IPS DF 6.9 (cell line): ENCODE measurements around the gene SIRPB2.

Experiments
- DNase-seq: peaks from one replicate; pipeline ENCODE4 v3.0.0-alpha.2; 2013; ENCODE audit warnings: low read depth, low spot score
- H3K27ac ChIP-seq: one replicate; pipeline ENCODE4 v1.5.1; 2013; ENCODE audit warnings: low read length, control low read depth
- H3K27me3 ChIP-seq: 2 replicates; pipeline ENCODE4 v1.6.1; 2013; ENCODE audit warnings: mild to moderate bottlenecking, low read length; ENCODE audit not compliant: control insufficient read depth, insufficient read depth
- H3K36me3 ChIP-seq: 2 replicates; pipeline ENCODE4 v1.6.1; 2013; ENCODE audit warnings: low read length; ENCODE audit not compliant: control insufficient read depth, insufficient read depth
- H3K4me1 ChIP-seq: 2 replicates; pipeline ENCODE4 v1.6.1; 2013; ENCODE audit warnings: low read length; ENCODE audit not compliant: control insufficient read depth, insufficient read depth
- H3K4me3 ChIP-seq: 2 replicates; pipeline ENCODE4 v1.5.1; 2013; ENCODE audit warnings: mild to moderate bottlenecking, low read length
- H3K9me3 ChIP-seq: 2 replicates; pipeline ENCODE4 v1.6.1; 2013; ENCODE audit warnings: low read length, inconsistent platforms; ENCODE audit not compliant: control insufficient read depth, insufficient read depth
- WGBS: extraction: QIAGEN DNeasy Blood & Tissue Kit; methylation state at CpG from one replicate; pipeline ENCODE4 v1.1.7; 2013; ENCODE audit warnings: mixed read lengths, missing lambda C conversion rate; ENCODE audit not compliant: insufficient read length, insufficient coverage; 5-methylcytosine and 5-hydroxymethylcytosine counted together

Gene SIRPB2

DNA sequence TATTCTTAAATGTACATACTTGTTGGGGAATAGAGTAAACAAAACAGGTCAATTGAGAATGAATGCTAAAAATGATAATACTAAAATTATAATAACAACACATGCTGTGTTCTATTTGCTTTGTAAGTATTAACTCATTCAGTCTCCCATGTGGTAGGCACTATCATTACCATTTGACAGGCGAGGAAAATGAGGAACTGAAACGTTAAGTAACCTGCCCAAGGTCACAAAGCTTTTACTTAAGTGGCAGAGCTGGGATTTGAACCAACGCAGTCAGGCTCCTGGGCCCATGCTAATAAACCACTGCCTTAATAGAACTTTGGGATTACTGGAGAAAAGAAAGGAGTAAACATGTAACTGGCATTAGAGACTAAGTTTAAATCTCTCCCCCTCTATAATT lies 28.4 kb downstream of the SIRPB2 start:
- no CpG with 5 or more reads among the region's 3 CpGs for WGBS
- Histone ChIP-seq H3K27me3 (no peaks in the 10 kb centered on the region), H3K4me3 (no peak overlapping the region), H3K9me3 (no peaks in the 10 kb centered on the region), H3K27ac (no peak overlapping the region), H3K4me1 (peaks cover 4% of the 10 kb centered on the region), H3K36me3 (peaks cover 2% of the 10 kb centered on the region; the same call in 1 of the 2 replicates)
- DNase-seq, result no peak

GRCh38 chr20:1462001-1462400 lies 29.2 kb downstream of the SIRPB2 start:
- no peak overlapping the region for H3K27ac ChIP-seq
- no peaks in the 10 kb centered on the region for H3K27me3 ChIP-seq
- DNase-seq, result no peak
- peaks cover under 1% of the 10 kb centered on the region; the same call in 1 of the 2 replicates for H3K4me1 ChIP-seq
- no peak overlapping the region for H3K4me3 ChIP-seq
- H3K36me3 ChIP-seq, result peaks cover 2% of the 10 kb centered on the region; the same call in 1 of the 2 replicates
- no peaks in the 10 kb centered on the region for H3K9me3 ChIP-seq
- WGBS, result no CpG with 5 or more reads among the region's 3 CpGs

DNA sequence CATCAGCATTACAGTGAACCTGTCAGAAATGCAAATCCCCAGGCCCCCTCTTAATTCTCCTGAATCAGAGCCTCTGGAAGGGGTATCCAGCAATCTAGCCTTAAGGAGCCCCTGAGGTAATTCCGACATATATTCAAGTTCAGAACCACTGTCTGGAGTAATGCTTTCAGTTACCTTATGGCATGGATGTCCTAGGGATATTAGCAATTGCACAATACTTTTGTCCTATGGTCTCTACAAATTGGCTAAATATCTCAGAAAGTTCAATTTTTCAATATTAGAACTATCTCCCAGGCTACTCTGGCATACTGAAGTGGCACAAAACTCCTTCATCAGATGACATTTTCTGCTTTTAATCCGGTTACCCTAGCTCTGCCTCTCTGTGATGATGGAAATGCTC lies 30.9 kb downstream of the SIRPB2 start:
- no peak for DNase-seq
- no peaks in the 10 kb centered on the region for H3K27me3 ChIP-seq
- H3K4me3 ChIP-seq, result no peak overlapping the region
- peaks cover 2% of the 10 kb centered on the region; the same call in 1 of the 2 replicates for H3K36me3 ChIP-seq
- no peak overlapping the region for H3K27ac ChIP-seq
- H3K4me1 ChIP-seq, result no peaks in the 10 kb centered on the region
- H3K9me3 ChIP-seq, result no peaks in the 10 kb centered on the region
- WGBS, result no CpG with 5 or more reads among the region's 2 CpGs

GRCh38 chr20:1457992-1458391 lies 33.2 kb downstream of the SIRPB2 start:
- no peak for DNase-seq
- Histone ChIP-seq H3K27ac (no peak overlapping the region), H3K4me1 (no peaks in the 10 kb centered on the region), H3K4me3 (no peak overlapping the region), H3K27me3 (no peaks in the 10 kb centered on the region), H3K9me3 (no peaks in the 10 kb centered on the region), H3K36me3 (peaks cover 16% of the 10 kb centered on the region; the same call in 1 of the 2 replicates)
- no CpG with 5 or more reads among the region's 2 CpGs for WGBS

DNA sequence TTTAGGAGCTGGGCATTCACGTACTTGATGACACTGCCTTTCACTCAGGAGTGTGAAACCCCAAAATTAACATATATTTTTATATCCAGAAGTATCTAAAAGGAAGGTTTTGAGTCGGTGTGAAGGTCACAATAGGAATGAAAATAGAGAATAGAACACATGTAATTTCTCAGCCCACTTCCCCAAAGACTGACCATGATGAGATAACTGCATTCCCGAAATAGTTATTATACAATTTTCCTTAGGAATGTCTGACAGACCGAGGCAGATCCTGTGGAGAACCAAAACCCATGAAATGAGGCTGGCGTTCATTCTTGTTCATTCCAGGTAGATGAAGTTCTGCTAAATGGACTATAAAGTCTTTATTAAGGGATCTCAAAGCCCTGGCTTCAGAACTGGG lies 34.9 kb downstream of the SIRPB2 start:
- H3K9me3 ChIP-seq, result peaks cover 9% of the 10 kb centered on the region
- no peaks in the 10 kb centered on the region for H3K4me1 ChIP-seq
- DNase-seq, result no peak
- H3K36me3 ChIP-seq, result peaks cover 33% of the 10 kb centered on the region
- H3K4me3 ChIP-seq, result no peak overlapping the region
- H3K27me3 ChIP-seq, result no peaks in the 10 kb centered on the region
- H3K27ac ChIP-seq, result no peak overlapping the region
- no CpG with 5 or more reads among the region's 5 CpGs for WGBS

DNA sequence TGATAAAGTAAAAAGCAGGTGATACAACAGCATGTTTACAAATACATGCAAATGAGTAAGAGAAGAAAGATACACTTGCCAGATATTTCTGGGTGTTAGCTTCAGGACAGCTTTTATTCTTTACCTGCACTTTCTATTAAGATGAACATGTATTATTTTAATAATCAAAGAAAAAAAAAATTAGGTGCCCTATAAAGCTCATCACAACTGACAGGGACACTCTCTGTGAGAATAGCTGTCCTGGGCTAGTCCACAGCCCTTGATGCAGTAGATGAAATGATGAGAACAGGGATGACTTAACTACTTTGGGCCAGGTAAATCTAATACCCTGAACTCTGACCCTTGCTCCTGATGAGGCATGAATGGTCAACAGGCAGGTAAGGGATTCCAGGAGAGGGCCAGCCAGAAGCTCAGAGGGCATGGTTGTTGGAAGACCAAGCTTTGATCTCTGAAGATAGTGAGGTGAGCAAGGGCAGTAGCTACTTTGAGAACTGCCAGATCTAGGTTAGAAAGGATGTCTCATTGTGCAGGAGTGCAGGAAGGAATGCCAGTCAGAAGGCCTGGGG lies 40.2 kb downstream of the SIRPB2 start:
- Histone ChIP-seq H3K27ac (no peak overlapping the region), H3K36me3 (peaks cover 50% of the 10 kb centered on the region), H3K4me3 (no peak overlapping the region), H3K9me3 (peaks cover 11% of the 10 kb centered on the region), H3K4me1 (no peaks in the 10 kb centered on the region), H3K27me3 (no peaks in the 10 kb centered on the region)
- no peak for DNase-seq

DNA sequence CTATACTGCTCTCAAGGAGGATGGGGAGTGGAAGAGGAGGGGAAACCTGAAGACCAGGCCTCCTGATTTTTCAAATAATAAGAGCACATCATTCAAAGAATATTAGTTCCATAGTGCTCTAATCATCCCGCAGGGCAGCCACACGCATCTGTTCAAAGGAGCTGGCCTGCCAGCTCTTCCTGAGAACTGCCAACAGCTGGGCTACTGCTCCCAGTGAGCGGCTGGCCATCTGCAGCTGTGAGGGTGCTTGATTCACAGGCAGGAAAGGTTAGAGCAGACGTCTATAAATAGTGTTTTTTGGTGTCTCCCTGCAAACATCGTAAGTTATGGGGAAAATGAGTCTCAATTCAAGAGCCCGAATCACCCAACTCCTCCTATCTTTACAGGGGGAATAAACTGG lies 41.9 kb downstream of the SIRPB2 start:
- Histone ChIP-seq H3K4me1 (no peaks in the 10 kb centered on the region), H3K4me3 (no peak overlapping the region), H3K9me3 (peaks cover 11% of the 10 kb centered on the region), H3K27ac (no peak overlapping the region), H3K36me3 (peaks cover 54% of the 10 kb centered on the region), H3K27me3 (no peaks in the 10 kb centered on the region)
- WGBS, result no CpG with 5 or more reads among the region's 6 CpGs
- no peak for DNase-seq

- H3K27ac ChIP-seq, result no peak overlapping the region
- WGBS, result no CpG with 5 or more reads among the region's 4 CpGs
- no peak for DNase-seq
- no peak overlapping the region for H3K4me3 ChIP-seq
- H3K9me3 ChIP-seq, result peaks cover 11% of the 10 kb centered on the region
- peaks cover 50% of the 10 kb centered on the region for H3K36me3 ChIP-seq
- no peaks in the 10 kb centered on the region for H3K4me1 ChIP-seq
- H3K27me3 ChIP-seq, result no peaks in the 10 kb centered on the region
Measured at GRCh38 chr20:1448081-1448620, 43.1 kb downstream of the SIRPB2 start.

DNA sequence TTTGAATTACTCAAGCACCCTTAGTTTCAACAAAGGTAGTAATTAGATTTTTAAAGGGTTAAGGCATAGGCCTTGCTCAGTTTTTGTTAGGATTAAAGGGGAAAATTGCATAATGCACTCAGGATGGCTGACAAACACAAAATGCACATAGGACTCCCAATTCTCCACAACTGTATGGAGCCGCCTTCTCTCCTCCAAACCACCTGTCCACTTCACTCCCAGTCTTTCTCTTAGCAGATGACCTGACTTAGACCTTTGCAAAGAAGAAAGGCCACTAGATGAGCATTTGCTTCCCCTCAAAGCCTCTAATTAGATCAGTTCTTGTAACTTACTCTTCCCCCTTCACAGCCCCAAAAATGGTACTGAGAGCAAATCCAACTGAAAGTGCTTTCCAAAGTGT lies 44.7 kb downstream of the SIRPB2 start:
- Histone ChIP-seq H3K27ac (no peak overlapping the region), H3K9me3 (peaks cover 4% of the 10 kb centered on the region), H3K36me3 (peaks cover 35% of the 10 kb centered on the region), H3K4me3 (no peak overlapping the region), H3K4me1 (no peaks in the 10 kb centered on the region), H3K27me3 (no peaks in the 10 kb centered on the region)
- no peak for DNase-seq
- WGBS, result no CpG with 5 or more reads among the region's 1 CpG

DNA sequence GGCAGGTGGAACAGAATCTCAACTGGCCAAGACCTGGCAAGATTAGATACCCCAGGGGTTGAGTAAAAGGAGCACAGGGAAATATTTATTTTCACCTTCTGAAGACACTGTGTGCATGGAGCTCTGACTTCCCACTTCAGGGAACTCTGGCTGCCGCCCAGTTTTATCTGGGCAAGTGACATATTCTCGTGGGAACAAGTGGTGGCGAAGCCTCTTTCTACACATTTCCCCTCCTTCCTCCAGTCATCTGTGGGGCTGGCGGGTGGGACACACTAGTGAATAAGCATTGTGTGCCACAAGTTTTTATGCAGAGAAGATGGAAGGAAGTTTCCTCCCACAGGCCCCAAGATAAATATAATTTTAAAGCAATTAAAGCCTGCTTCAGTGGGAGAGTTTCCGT lies 48.1 kb downstream of the SIRPB2 start:
- Histone ChIP-seq H3K27me3 (no peaks in the 10 kb centered on the region), H3K36me3 (peaks cover 22% of the 10 kb centered on the region), H3K27ac (no peak overlapping the region), H3K4me1 (no peaks in the 10 kb centered on the region), H3K4me3 (no peak overlapping the region), H3K9me3 (no peaks in the 10 kb centered on the region)
- no CpG with 5 or more reads among the region's 5 CpGs for WGBS
- no peak for DNase-seq

DNA sequence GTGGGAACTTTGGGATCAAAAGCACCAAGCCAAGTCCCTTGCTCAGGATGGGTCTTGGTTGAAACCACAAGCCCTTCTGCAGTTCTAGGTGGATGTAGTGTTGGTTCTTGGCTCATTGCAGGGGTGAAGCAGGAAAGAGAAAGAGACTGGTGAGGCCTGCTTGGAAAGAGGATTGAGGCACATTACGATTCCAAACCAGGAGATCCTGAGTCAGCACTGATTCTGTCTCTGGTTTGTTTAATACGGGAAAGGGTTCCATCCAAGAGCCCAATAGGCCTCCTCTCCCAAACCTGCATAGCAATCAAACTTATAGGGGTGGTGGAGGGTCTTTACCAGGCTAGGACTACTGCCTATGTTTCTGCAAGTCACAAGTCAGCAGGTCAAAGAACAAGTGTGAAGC lies 48.9 kb downstream of the SIRPB2 start:
- no peaks in the 10 kb centered on the region for H3K9me3 ChIP-seq
- no peaks in the 10 kb centered on the region for H3K4me1 ChIP-seq
- no peak for DNase-seq
- H3K27me3 ChIP-seq, result no peaks in the 10 kb centered on the region
- H3K36me3 ChIP-seq, result peaks cover 21% of the 10 kb centered on the region
- no CpG with 5 or more reads among the region's 2 CpGs for WGBS
- H3K27ac ChIP-seq, result no peak overlapping the region
- H3K4me3 ChIP-seq, result no peak overlapping the region
